Neutrophil (primary cell): ENCODE measurements around the gene OR13C9.
"Not testable (repeated sequence)": the region's sequence is repeated elsewhere in the genome, so short reads cannot be mapped to it uniquely, and the experiment has no call there.

Experiments used
- H3K27ac ChIP-seq: fragments of 200-600 bp; sonication (generic); 2 replicates; pipeline ENCODE4 v1.5.1; 2016; ENCODE audit warnings: mild to moderate bottlenecking, moderate library complexity
- H3K27me3 ChIP-seq: fragments of 200-600 bp; sonication (generic); 2 replicates; pipeline ENCODE4 v1.6.0; 2016; ENCODE audit warnings: mild to moderate bottlenecking
- H3K36me3 ChIP-seq: fragments of 200-600 bp; sonication (generic); 2 replicates; pipeline ENCODE4 v1.5.1; 2017
- H3K4me1 ChIP-seq, 2 experiments: fragments of 200-600 bp in 1 of 2; sonication (generic) in 1 of 2; 1 replicate in 1 of 2; 2 replicates in 1 of 2; pipeline versions ENCODE4 v1.5.1 to v1.6.1; 2013 to 2016; ENCODE audit warnings: low read depth in 1 of 2, low read length in 1 of 2, mild to moderate bottlenecking in 1 of 2, moderate library complexity in 1 of 2; ENCODE audit not compliant: control insufficient read depth in 1 of 2, insufficient read depth in 1 of 2
- H3K4me3 ChIP-seq, 2 experiments: fragments of 200-600 bp in 1 of 2; sonication (generic) in 1 of 2; 1 replicate in 1 of 2; 2 replicates in 1 of 2; pipeline ENCODE4 v1.5.1; 2013 to 2016; ENCODE audit warnings: low read depth in 1 of 2, low read length in 1 of 2, mild to moderate bottlenecking in 1 of 2, moderate library complexity in 1 of 2
- H3K9me3 ChIP-seq: fragments of 200-600 bp; sonication (generic); 2 replicates; pipeline ENCODE4 v1.5.1; 2016
- CTCF ChIP-seq: fragments of 200-600 bp; sonication (generic); IDR thresholded peaks from 2 replicates; pipeline ENCODE4 v1.5.1; 2016; ENCODE audit warnings: antibody characterized with exemption

Gene OR13C9

GRCh38 chr9:104618104-104618503, at the start of gene OR13C9:
Gene OR13C9 (minus strand): TSS chr9:104618204. CDS start chr9:104618204, 0 bp downstream.
- no peak within 1 kb of the TSS for H3K4me3 ChIP-seq
- no peak within 1 kb of the TSS for H3K27ac ChIP-seq
- no peak for TF ChIP-seq CTCF
- no peaks in the 10 kb centered on the region for H3K4me1 ChIP-seq
- no peaks in the 10 kb centered on the region for H3K27me3 ChIP-seq
- no peaks in the 10 kb centered on the region for H3K9me3 ChIP-seq
- H3K36me3 ChIP-seq: no peaks in the 10 kb centered on the region

- Histone ChIP-seq H3K27ac (no peak overlapping the region), H3K27me3 (no peaks in the 10 kb centered on the region), H3K4me1 (no peaks in the 10 kb centered on the region), H3K4me3 (no peak overlapping the region), H3K9me3 (no peaks in the 10 kb centered on the region), H3K36me3 (no peaks in the 10 kb centered on the region)
- TF ChIP-seq CTCF: no peak
These were observed 40.6 kb upstream of the OR13C9 start for GRCh38 chr9:104658496-104659195.

- Histone ChIP-seq H3K27ac (no peak overlapping the region), H3K4me1 (no peaks in the 10 kb centered on the region), H3K9me3 (no peaks in the 10 kb centered on the region), H3K4me3 (no peak overlapping the region), H3K36me3 (no peaks in the 10 kb centered on the region), H3K27me3 (no peaks in the 10 kb centered on the region)
- TF ChIP-seq CTCF: no peak
These were observed 17.5 kb upstream of the OR13C9 start for GRCh38 chr9:104635456-104635855.

GRCh38 chr9:104633976-104634520, 16.0 kb upstream of the OR13C9 start:
- no peaks in the 10 kb centered on the region for H3K36me3 ChIP-seq
- no peaks in the 10 kb centered on the region for H3K9me3 ChIP-seq
- H3K4me1 ChIP-seq: no peaks in the 10 kb centered on the region
- H3K27me3 ChIP-seq: no peaks in the 10 kb centered on the region
- H3K27ac ChIP-seq: no peak overlapping the region
- no peak for TF ChIP-seq CTCF
- no peak overlapping the region for H3K4me3 ChIP-seq

- H3K9me3 ChIP-seq, H3K4me1 ChIP-seq, H3K36me3 ChIP-seq, H3K4me3 ChIP-seq, H3K27ac ChIP-seq, H3K27me3 ChIP-seq: not testable (repeated sequence)
These were observed 8.0 kb upstream of the OR13C9 start for GRCh38 chr9:104625964-104626363.

GRCh38 chr9:104617418-104617817, 586 bp downstream of the OR13C9 start:
- Histone ChIP-seq H3K9me3 (no peaks in the 10 kb centered on the region), H3K27ac (no peak overlapping the region), H3K27me3 (no peaks in the 10 kb centered on the region), H3K4me3 (no peak overlapping the region), H3K36me3 (no peaks in the 10 kb centered on the region), H3K4me1 (no peaks in the 10 kb centered on the region)
- no peak for TF ChIP-seq CTCF
